GM18867 (cell line): ENCODE results near the gene IQUB.
"Not testable (repeated sequence)": the region's sequence is repeated elsewhere in the genome, so short reads cannot be mapped to it uniquely, and the experiment has no call there.

Experiments used
- ATAC-seq: cut with Tn5 transposase; IDR thresholded peaks from one replicate; pipeline ENCODE4 v1.9.1; 2021; ENCODE audit warnings: mild to moderate bottlenecking, moderate library complexity; ENCODE audit not compliant: unreplicated experiment

IQUB gene

GRCh38 chr7:123494193-123494796 lies 40.1 kb downstream of the IQUB start:
- peak; percentile 77 for ATAC-seq

- ATAC-seq: peak; percentile 69
Observed at GRCh38 chr7:123492485-123492884, 41.9 kb downstream of the IQUB start.

GRCh38 chr7:123485721-123486120 lies 48.7 kb downstream of the IQUB start:
- ATAC-seq: no peak

- no peak for ATAC-seq
Observed at GRCh38 chr7:123485187-123485586, 49.2 kb downstream of the IQUB start.

- ATAC-seq: no peak
Observed at GRCh38 chr7:123484199-123484598, 50.2 kb downstream of the IQUB start.

- ATAC-seq: no peak
Observed at GRCh38 chr7:123480107-123480506, 54.3 kb downstream of the IQUB start.

- ATAC-seq: not testable (repeated sequence)
Observed at GRCh38 chr7:123478056-123478455, 56.3 kb downstream of the IQUB start.

GRCh38 chr7:123472750-123473445 lies 61.5 kb downstream of the IQUB start:
- ATAC-seq: no peak

GRCh38 chr7:123472327-123472726 lies 62.1 kb downstream of the IQUB start:
- ATAC-seq: no peak

- ATAC-seq: no peak
Observed at GRCh38 chr7:123468303-123468702, 66.1 kb downstream of the IQUB start.

- ATAC-seq: no peak
Observed at GRCh38 chr7:123463890-123464289, 70.5 kb downstream of the IQUB start.

- ATAC-seq: no peak
Observed at GRCh38 chr7:123460616-123461015, 73.8 kb downstream of the IQUB start.

GRCh38 chr7:123455965-123456470 lies 78.4 kb downstream of the IQUB start:
- no peak for ATAC-seq

- ATAC-seq: no peak
Observed at GRCh38 chr7:123440101-123440548, 94.3 kb downstream of the IQUB start.

- no peak for ATAC-seq
Observed at GRCh38 chr7:123439191-123439590, 95.2 kb downstream of the IQUB start.

- ATAC-seq: no peak
Observed at GRCh38 chr7:123437447-123437995, 96.9 kb downstream of the IQUB start.

- ATAC-seq: no peak
Observed at GRCh38 chr7:123435080-123435700, 99.2 kb downstream of the IQUB start.

GRCh38 chr7:123433665-123434064 lies 100.7 kb downstream of the IQUB start:
- ATAC-seq: no peak

GRCh38 chr7:123432601-123433000 lies 101.8 kb downstream of the IQUB start:
- no peak for ATAC-seq

- no peak for ATAC-seq
Observed at GRCh38 chr7:123431075-123431614, 103.2 kb downstream of the IQUB start.

- ATAC-seq: no peak
Observed at GRCh38 chr7:123425246-123425645, 109.1 kb downstream of the IQUB start.
